ENCODE results near the gene CFAP61.
"Not testable (repeated sequence)": the region's sequence is repeated elsewhere in the genome, so short reads cannot be mapped to it uniquely, and the experiment has no call there.

The CFAP61 gene

GRCh38 chr20:20211274-20211987 lies 159.1 kb downstream of the CFAP61 start:
- DNase-seq = no peak

GRCh38 chr20:20211988-20212518 lies 159.7 kb downstream of the CFAP61 start:
- DNase-seq = no peak

GRCh38 chr20:20212675-20213096 lies 160.4 kb downstream of the CFAP61 start:
- no peak for DNase-seq

GRCh38 chr20:20213526-20214121 lies 161.3 kb downstream of the CFAP61 start:
- DNase-seq = no peak

- DNase-seq = no peak
Observed at GRCh38 chr20:20214757-20215275, 162.5 kb downstream of the CFAP61 start.

GRCh38 chr20:20215976-20216727 lies 163.8 kb downstream of the CFAP61 start:
- no peak for DNase-seq

- DNase-seq = no peak
Observed at GRCh38 chr20:20216941-20217340, 164.6 kb downstream of the CFAP61 start.

GRCh38 chr20:20217621-20218020 lies 165.3 kb downstream of the CFAP61 start:
- DNase-seq = no peak

- DNase-seq = not testable (repeated sequence)
Observed at GRCh38 chr20:20218106-20218505, 165.8 kb downstream of the CFAP61 start.

GRCh38 chr20:20219016-20219415 lies 166.7 kb downstream of the CFAP61 start:
- DNase-seq = no peak

GRCh38 chr20:20220134-20220533 lies 167.8 kb downstream of the CFAP61 start:
- no peak for DNase-seq

GRCh38 chr20:20223981-20224380 lies 171.6 kb downstream of the CFAP61 start:
- DNase-seq = no peak

GRCh38 chr20:20224806-20225205 lies 172.5 kb downstream of the CFAP61 start:
- no peak for DNase-seq

GRCh38 chr20:20225325-20226043 lies 173.2 kb downstream of the CFAP61 start:
- no peak for DNase-seq

- no peak for DNase-seq
Observed at GRCh38 chr20:20226554-20226953, 174.2 kb downstream of the CFAP61 start.

- DNase-seq = no peak
Observed at GRCh38 chr20:20227013-20227571, 174.8 kb downstream of the CFAP61 start.

- no peak for DNase-seq
Observed at GRCh38 chr20:20228351-20228750, 176.0 kb downstream of the CFAP61 start.

GRCh38 chr20:20229595-20229994 lies 177.3 kb downstream of the CFAP61 start:
- no peak for DNase-seq

- DNase-seq = no peak
Observed at GRCh38 chr20:20230741-20231140, 178.4 kb downstream of the CFAP61 start.

- no peak for DNase-seq
Observed at GRCh38 chr20:20231528-20232298, 179.4 kb downstream of the CFAP61 start.

- DNase-seq = no peak
Observed at GRCh38 chr20:20233041-20233514, 180.7 kb downstream of the CFAP61 start.

Data from stimulated activated CD4-positive, alpha-beta T cell treated with anti-CD3 and anti-CD28 coated beads, Interleukin-2, amount 100 ng/mL, for 24 hours (primary cell).